AG09319 (cell line): ENCODE results near the gene COG3.
"Not testable (repeated sequence)": the region's sequence is repeated elsewhere in the genome, so short reads cannot be mapped to it uniquely, and the experiment has no call there.

Experiments
- DNase-seq: peaks from one replicate; pipeline ENCODE4 v3.0.0-alpha.2; 2010; ENCODE audit warnings: low read depth; ENCODE audit errors: extremely low read depth
- CTCF ChIP-seq: IDR thresholded peaks from 2 replicates; pipeline ENCODE4 v1.5.1; 2011; ENCODE audit warnings: low read depth, mild to moderate bottlenecking, inconsistent platforms, low read length, moderate library complexity

Gene COG3

DNA sequence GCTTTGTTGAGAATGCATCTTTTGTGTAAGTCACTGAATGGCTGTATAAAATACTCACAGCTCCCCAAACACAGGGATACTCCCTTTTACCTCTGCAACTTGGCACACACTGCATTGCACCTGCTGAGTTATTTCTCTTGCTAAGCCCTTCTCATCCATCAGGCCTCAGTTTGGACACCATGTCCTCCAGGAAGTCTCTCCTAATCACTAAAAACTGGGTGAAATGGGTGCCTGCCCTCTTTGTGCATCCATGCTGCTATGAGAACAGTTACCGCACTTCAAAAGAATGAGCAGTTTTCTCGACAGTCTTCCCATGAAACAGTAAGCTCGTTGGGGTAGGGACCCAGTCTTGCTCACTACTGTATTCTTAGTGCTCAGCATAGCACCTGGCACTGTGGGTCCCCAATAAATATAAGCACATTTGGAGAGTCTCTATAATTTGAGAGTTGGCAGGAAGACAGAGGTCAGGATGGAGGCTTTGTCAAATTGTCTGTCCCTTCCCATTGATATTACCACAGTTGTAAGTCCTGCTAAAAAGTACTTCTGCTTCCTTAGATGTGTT, 41.9 kb upstream of the COG3 start:
- no peak for DNase-seq

GRCh38 chr13:45426056-45426841, 38.5 kb upstream of the COG3 start:
- DNase-seq, result not testable (repeated sequence)

More for the DNA sequence above, 41.9 kb upstream of the COG3 start:
- no peak for TF ChIP-seq CTCF

DNA sequence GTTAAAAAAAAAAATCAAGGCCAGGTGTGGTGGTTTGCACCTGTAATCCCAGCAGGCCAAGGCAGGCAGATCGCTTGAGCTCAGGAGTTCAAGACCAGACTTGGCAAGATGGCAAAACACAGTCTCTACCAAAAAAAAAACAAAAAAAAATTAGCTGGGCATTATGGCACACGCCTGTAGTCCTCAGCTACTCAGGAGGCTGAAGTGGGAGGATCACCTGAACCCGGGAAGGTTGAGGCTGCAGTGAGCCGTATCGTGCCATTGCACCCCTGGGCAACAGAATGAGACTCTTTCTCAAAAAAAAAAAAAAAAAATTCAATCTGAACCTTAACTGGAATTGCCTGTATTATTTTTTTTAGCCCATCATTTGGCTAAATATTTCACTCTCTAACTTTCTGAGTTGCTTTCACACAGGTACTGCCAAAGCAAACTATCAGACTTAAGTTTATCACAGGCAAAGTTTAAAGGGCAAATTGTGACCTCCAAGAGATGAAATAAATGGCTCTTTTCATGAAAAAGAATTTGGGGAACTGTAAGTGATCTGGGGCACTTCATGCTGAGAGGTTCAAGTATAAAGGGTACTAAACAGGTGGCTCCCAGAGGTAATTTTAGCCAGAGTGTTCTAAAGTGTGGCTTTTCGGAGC, 31.9 kb upstream of the COG3 start:
- no peak for DNase-seq
- no peak for TF ChIP-seq CTCF

GRCh38 chr13:45433381-45433790, 31.4 kb upstream of the COG3 start:
- DNase-seq, result no peak
- TF ChIP-seq CTCF, result no peak

DNA sequence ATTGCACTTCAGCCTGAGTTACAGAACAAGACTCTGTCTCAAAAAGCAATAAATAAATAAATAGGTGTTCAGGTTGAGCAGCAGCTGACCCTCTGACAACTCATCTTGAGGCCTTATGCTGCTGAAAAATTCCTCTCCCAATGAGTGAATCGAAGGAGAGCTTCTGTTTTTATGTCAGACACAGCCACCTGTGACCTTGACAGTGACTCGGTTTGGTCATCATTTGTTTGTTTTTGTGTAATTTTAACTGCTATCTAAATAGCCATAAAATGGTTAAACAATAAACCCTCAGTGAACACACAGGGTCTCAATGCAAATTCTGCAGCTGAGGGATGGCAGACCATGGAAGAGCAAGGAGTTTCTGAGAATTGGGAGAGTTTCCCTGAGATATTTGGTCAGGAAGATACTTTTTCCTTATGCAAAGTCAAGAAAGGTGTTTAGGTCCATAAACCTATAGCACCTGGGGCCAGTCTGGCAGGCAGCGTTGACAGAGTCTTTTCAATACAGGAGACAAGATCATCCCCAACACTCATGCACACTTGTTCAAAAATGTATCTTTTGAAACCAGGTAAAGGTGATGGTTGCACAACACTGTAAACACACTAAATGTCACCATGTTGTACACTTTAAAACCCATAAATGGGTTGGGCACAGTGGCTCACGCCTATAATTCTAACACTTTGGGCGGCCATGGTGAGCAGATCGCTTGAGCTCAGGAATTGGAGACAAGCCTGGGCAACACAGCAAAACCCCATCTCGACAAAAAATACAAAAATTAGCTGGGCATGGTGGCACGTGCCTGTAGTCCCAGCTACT, 30.0 kb upstream of the COG3 start:
- TF ChIP-seq CTCF, result no peak
- DNase-seq, result no peak

DNA sequence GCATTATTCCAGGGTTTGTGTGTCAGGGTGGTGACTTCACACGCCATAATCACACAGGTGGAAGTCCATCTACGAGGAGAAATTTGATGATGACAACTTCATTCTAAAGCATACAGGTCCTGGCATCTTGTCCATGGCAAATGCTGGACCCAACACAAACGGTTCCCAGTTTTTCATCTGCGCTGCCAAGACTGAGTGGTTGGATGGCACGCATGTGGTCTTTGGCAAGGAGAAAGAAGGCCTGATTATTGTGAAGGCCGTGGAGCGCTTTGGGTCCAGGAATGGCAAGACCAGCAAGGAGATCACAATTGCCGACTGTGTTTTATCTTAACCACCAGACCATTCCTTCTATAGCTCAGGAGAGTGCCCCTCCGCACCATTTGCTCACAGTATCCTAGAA, 28.4 kb upstream of the COG3 start:
- DNase-seq, result no peak
- TF ChIP-seq CTCF, result no peak

DNA sequence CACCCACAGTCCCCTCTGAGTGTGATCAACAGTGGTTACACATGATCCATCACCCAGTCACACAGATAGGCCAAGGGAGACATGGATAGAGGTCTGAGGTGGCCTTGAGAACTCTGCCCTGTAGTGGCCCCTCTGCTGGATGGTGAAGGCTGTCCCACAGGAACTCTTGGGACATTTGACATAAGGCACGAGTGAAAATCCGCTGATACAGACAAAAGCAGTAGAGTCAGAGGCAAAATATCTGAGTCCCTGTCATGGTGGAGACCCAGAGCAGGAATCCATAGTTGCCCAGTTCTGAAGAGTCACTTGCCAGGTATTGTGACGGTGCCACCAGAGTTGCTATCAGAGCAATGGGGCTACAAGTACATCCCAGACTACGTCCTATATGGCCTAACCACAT, 27.8 kb upstream of the COG3 start:
- no peak for DNase-seq

More for the DNA sequence above, 27.8 kb upstream of the COG3 start:
- no peak for TF ChIP-seq CTCF
